ENCODE results near the gene PTPRT. TPM values are rescaled to one million over a fixed set of nuclear protein-coding genes. Genes with fewer than 3 reads are reported as not detected.

The PTPRT gene
- total and polyA plus RNA-seq, 2 of the 4 experiments (the other 2 are of a cell fraction): not detected

DNA sequence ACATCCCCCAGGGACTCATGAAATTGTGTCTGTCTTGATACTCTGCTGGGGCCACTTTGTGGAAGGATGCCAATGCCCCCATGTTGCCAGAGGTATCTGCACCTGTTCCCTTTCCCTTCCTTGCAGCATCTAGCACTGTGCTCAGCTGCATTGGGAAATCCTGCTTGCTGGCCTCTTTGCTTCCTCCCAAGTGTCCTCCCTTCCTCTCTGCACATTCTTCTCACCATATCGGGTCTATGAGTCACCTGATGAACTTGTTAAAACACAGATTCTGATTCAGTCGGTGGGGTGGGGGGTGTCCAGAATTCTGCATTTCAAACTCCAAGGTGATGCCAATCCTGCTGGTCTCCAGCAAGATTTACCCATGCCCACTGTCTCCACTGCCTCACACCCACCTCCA lies 467.8 kb downstream of the PTPRT start:
- POLR2A ChIA-PET (ENCODE audit: unreplicated experiment): no interaction called here

More for the DNA sequence above, 467.8 kb downstream of the PTPRT start:
- DNase-seq: no peak
- H2AK9ac ChIP-seq (replicated peaks; ENCODE audit: low read depth, low read length, poor library complexity): no peak overlapping the region
- no peak for TF ChIP-seq CHD1 (IDR thresholded peaks at IDR 0.05; ENCODE audit: low read depth, low read length)
- TF ChIP-seq FOS (IDR thresholded peaks at IDR 0.05; ENCODE audit: low read depth, low read length): no peak
- TF ChIP-seq MAZ (IDR thresholded peaks at IDR 0.05; ENCODE audit: borderline replicate concordance, low read depth, low read length): no peak
- no peak for TF ChIP-seq RCOR1 (IDR thresholded peaks at IDR 0.05; ENCODE audit: insufficient replicate concordance, low read length)
- TF ChIP-seq, protein P1, sequence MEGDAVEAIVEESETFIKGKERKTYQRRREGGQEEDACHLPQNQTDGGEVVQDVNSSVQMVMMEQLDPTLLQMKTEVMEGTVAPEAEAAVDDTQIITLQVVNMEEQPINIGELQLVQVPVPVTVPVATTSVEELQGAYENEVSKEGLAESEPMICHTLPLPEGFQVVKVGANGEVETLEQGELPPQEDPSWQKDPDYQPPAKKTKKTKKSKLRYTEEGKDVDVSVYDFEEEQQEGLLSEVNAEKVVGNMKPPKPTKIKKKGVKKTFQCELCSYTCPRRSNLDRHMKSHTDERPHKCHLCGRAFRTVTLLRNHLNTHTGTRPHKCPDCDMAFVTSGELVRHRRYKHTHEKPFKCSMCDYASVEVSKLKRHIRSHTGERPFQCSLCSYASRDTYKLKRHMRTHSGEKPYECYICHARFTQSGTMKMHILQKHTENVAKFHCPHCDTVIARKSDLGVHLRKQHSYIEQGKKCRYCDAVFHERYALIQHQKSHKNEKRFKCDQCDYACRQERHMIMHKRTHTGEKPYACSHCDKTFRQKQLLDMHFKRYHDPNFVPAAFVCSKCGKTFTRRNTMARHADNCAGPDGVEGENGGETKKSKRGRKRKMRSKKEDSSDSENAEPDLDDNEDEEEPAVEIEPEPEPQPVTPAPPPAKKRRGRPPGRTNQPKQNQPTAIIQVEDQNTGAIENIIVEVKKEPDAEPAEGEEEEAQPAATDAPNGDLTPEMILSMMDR (conservative IDR thresholded peaks at IDR 0.05; ENCODE audit: low read depth, low read length): no peak
- TF ChIP-seq CEBPB (IDR thresholded peaks at IDR 0.05; ENCODE audit: low read depth, low read length): no peak
- TF ChIP-seq NFE2L2 (IDR thresholded peaks at IDR 0.05; ENCODE audit: low read depth, low read length): no peak
- no peak for TF ChIP-seq BHLHE40 (IDR thresholded peaks at IDR 0.05; ENCODE audit: low read depth, low read length)
- TF ChIP-seq MAFK (IDR thresholded peaks at IDR 0.05; ENCODE audit: low read depth, low read length): no peak
- TF ChIP-seq, protein P2, sequence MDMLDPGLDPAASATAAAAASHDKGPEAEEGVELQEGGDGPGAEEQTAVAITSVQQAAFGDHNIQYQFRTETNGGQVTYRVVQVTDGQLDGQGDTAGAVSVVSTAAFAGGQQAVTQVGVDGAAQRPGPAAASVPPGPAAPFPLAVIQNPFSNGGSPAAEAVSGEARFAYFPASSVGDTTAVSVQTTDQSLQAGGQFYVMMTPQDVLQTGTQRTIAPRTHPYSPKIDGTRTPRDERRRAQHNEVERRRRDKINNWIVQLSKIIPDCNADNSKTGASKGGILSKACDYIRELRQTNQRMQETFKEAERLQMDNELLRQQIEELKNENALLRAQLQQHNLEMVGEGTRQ (IDR thresholded peaks at IDR 0.05; ENCODE audit: low read depth, low read length): no peak
- TF ChIP-seq, protein P3, sequence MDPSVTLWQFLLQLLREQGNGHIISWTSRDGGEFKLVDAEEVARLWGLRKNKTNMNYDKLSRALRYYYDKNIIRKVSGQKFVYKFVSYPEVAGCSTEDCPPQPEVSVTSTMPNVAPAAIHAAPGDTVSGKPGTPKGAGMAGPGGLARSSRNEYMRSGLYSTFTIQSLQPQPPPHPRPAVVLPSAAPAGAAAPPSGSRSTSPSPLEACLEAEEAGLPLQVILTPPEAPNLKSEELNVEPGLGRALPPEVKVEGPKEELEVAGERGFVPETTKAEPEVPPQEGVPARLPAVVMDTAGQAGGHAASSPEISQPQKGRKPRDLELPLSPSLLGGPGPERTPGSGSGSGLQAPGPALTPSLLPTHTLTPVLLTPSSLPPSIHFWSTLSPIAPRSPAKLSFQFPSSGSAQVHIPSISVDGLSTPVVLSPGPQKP (IDR thresholded peaks at IDR 0.05; ENCODE audit: borderline replicate concordance, low read depth, low read length): no peak
- TF ChIP-seq MXI1 (IDR thresholded peaks at IDR 0.05; ENCODE audit: borderline replicate concordance, low read depth, low read length): no peak
- no peak for TF ChIP-seq RFX5 (IDR thresholded peaks at IDR 0.05; ENCODE audit: low read depth, low read length)
- TF ChIP-seq RAD21 (IDR thresholded peaks at IDR 0.05; ENCODE audit: low read length): no peak
- no peak for TF ChIP-seq SMC3 (IDR thresholded peaks at IDR 0.05; ENCODE audit: low read depth, low read length)
- no peak for TF ChIP-seq POLR2A (IDR thresholded peaks at IDR 0.05; ENCODE audit: low read depth, low read length)
- H3K27ac ChIP-seq (ENCODE audit: insufficient read depth, low read length): no peak overlapping the region
- CTCF ChIA-PET: no interaction called here
- no peak overlapping the region for H2AFZ ChIP-seq (replicated peaks; ENCODE audit: low read length, poor library complexity)
- dilution Hi-C loops (cut with HindIII; ENCODE audit: low sequenced_read_pairs, unreplicated experiment): no loop called here
- no peak overlapping the region for H3K14ac ChIP-seq (replicated peaks; ENCODE audit: low read depth, low read length)
- H3K18ac ChIP-seq (ENCODE audit: low read depth, low read length): no peak overlapping the region
- no peaks in the 10 kb centered on the region for H3K27me3 ChIP-seq (ENCODE audit: control insufficient read depth, insufficient read depth, low read length)
- no peaks in the 10 kb centered on the region for H3K36me3 ChIP-seq (ENCODE audit: control insufficient read depth, insufficient read depth, low read length)
- in situ Hi-C loops (cut with MboI; ENCODE audit: low sequenced_read_pairs): no loop called here
- H3K23ac ChIP-seq (ENCODE audit: low read depth, low read length): no peak overlapping the region
- H3K56ac ChIP-seq (ENCODE audit: extremely low read depth, insufficient read depth, low read length): no peak overlapping the region; the same call in 1 of the 2 replicates
- no peaks in the 10 kb centered on the region for H4K20me1 ChIP-seq (ENCODE audit: insufficient read depth, low read length)
- H3K4me2 ChIP-seq (ENCODE audit: low read depth, low read length): no peak overlapping the region
- no peak overlapping the region for H3K4ac ChIP-seq (ENCODE audit: low read depth, low read length)
- no peak overlapping the region for H2BK5ac ChIP-seq (ENCODE audit: low read depth, low read length, poor library complexity, severe bottlenecking)
- no peak overlapping the region for H3K4me3 ChIP-seq (ENCODE audit: insufficient read depth, low read depth, low read length)
- no TSS peak for BruUV-seq (replicated peaks)
- no peaks in the 10 kb centered on the region for H3K79me1 ChIP-seq (ENCODE audit: low read depth in 1 of 2, low read length in 2 of 2)
- no peaks in the 10 kb centered on the region for H3K9me1 ChIP-seq (ENCODE audit: insufficient read depth, low read length)
- no CpG with 5 or more reads among the region's 2 CpGs for WGBS, 2 experiments (ENCODE audit: extremely low coverage in 2 of 2, insufficient read length in 1 of 2)
- no peak overlapping the region for H4K8ac ChIP-seq (ENCODE audit: low read depth in 2 of 2, low read length in 2 of 2)
- H2BK20ac ChIP-seq (ENCODE audit: low read depth, low read length): no peak overlapping the region
- H4K91ac ChIP-seq (ENCODE audit: insufficient read depth, low read depth, low read length): no peak overlapping the region
- no peak overlapping the region for H2AK5ac ChIP-seq (ENCODE audit: low read depth, low read length)
- H2BK120ac ChIP-seq (ENCODE audit: low read depth, low read length): no peak overlapping the region
- intact Hi-C loops (cut with micrococcal nuclease): no loop called here
- no peak overlapping the region for H2BK15ac ChIP-seq (ENCODE audit: low read depth, low read length)
- H3K9me3 ChIP-seq (ENCODE audit: control insufficient read depth, insufficient read depth, low read length): peaks cover 27% of the 10 kb centered on the region
- no peak overlapping the region for H3K9ac ChIP-seq (ENCODE audit: low read depth, low read length)
- ATAC-seq (ENCODE audit: low read depth): no peak
- no peak overlapping the region for H4K5ac ChIP-seq (ENCODE audit: low read depth, low read length)
- no peaks in the 10 kb centered on the region for H3K4me1 ChIP-seq (ENCODE audit: control insufficient read depth, insufficient read depth, low read length)

All from IMR-90 (cell line).